ENCODE data around the gene ZNF710.

ZNF710 gene

GRCh38 chr15:90031231-90031791 is 30.2 kb downstream of the ZNF710 start:
- H3K27ac ChIP-seq (ENCODE audit: low read depth, low read length) = peak overlapping the region; percentile 47; the same call in 1 of the 2 replicates
- H3K9me3 ChIP-seq (ENCODE audit: insufficient read depth, low read depth, low read length) = no peaks in the 10 kb centered on the region
- peaks cover 35% of the 10 kb centered on the region for H3K4me1 ChIP-seq (ENCODE audit: insufficient read depth, low read length)
- no peak overlapping the region for H3K4me3 ChIP-seq (ENCODE audit: low read length)
- H3K36me3 ChIP-seq (ENCODE audit: insufficient read depth, low read length) = no peaks in the 10 kb centered on the region
- no peaks in the 10 kb centered on the region for H3K27me3 ChIP-seq (ENCODE audit: insufficient read depth, low read length)
- WGBS = 62% methylated on average over 8 of the region's 8 CpGs
- no peak overlapping the region for H3K9ac ChIP-seq (ENCODE audit: low read depth, low read length)

- Histone ChIP-seq H3K9ac (ENCODE audit: low read depth, low read length) (no peak overlapping the region), H3K27me3 (ENCODE audit: insufficient read depth, low read length) (no peaks in the 10 kb centered on the region), H3K9me3 (ENCODE audit: insufficient read depth, low read depth, low read length) (no peaks in the 10 kb centered on the region), H3K36me3 (ENCODE audit: insufficient read depth, low read length) (no peaks in the 10 kb centered on the region), H3K4me1 (ENCODE audit: insufficient read depth, low read length) (peaks cover 41% of the 10 kb centered on the region), H3K27ac (ENCODE audit: low read depth, low read length) (no peak overlapping the region), H3K4me3 (ENCODE audit: low read length) (no peak overlapping the region)
- 88% methylated on average over 5 of the region's 5 CpGs for WGBS
These were observed 31.9 kb downstream of the ZNF710 start for GRCh38 chr15:90033006-90033405.

- WGBS = 76% methylated on average over 6 of the region's 6 CpGs
- no peak overlapping the region for H3K4me3 ChIP-seq (ENCODE audit: low read length)
- H3K27ac ChIP-seq (ENCODE audit: low read depth, low read length) = no peak overlapping the region
- H3K4me1 ChIP-seq (ENCODE audit: insufficient read depth, low read length) = peaks cover 41% of the 10 kb centered on the region
- no peaks in the 10 kb centered on the region for H3K36me3 ChIP-seq (ENCODE audit: insufficient read depth, low read length)
- H3K9ac ChIP-seq (ENCODE audit: low read depth, low read length) = no peak overlapping the region
- H3K27me3 ChIP-seq (ENCODE audit: insufficient read depth, low read length) = no peaks in the 10 kb centered on the region
- no peaks in the 10 kb centered on the region for H3K9me3 ChIP-seq (ENCODE audit: insufficient read depth, low read depth, low read length)
These were observed 32.3 kb downstream of the ZNF710 start for GRCh38 chr15:90033448-90033847.

- 79% methylated on average over 19 of the region's 19 CpGs for WGBS
- H3K36me3 ChIP-seq (ENCODE audit: insufficient read depth, low read length) = no peaks in the 10 kb centered on the region
- H3K4me1 ChIP-seq (ENCODE audit: insufficient read depth, low read length) = peaks cover 45% of the 10 kb centered on the region
- peak overlapping the region; percentile 58 for H3K27ac ChIP-seq (ENCODE audit: low read depth, low read length)
- no peak overlapping the region for H3K4me3 ChIP-seq (ENCODE audit: low read length)
- H3K9me3 ChIP-seq (ENCODE audit: insufficient read depth, low read depth, low read length) = no peaks in the 10 kb centered on the region
- H3K27me3 ChIP-seq (ENCODE audit: insufficient read depth, low read length) = no peaks in the 10 kb centered on the region
- H3K9ac ChIP-seq (ENCODE audit: low read depth, low read length) = no peak overlapping the region
These were observed 34.1 kb downstream of the ZNF710 start for GRCh38 chr15:90035095-90035839.

- 79% methylated on average over 9 of the region's 10 CpGs for WGBS
- no peaks in the 10 kb centered on the region for H3K9me3 ChIP-seq (ENCODE audit: insufficient read depth, low read depth, low read length)
- H3K9ac ChIP-seq (ENCODE audit: low read depth, low read length) = no peak overlapping the region
- peaks cover 51% of the 10 kb centered on the region for H3K4me1 ChIP-seq (ENCODE audit: insufficient read depth, low read length)
- H3K36me3 ChIP-seq (ENCODE audit: insufficient read depth, low read length) = no peaks in the 10 kb centered on the region
- H3K27ac ChIP-seq (ENCODE audit: low read depth, low read length) = peak overlapping the region; percentile 58
- no peak overlapping the region for H3K4me3 ChIP-seq (ENCODE audit: low read length)
- no peaks in the 10 kb centered on the region for H3K27me3 ChIP-seq (ENCODE audit: insufficient read depth, low read length)
These were observed 34.7 kb downstream of the ZNF710 start for GRCh38 chr15:90035840-90036230.

GRCh38 chr15:90036343-90036742 is 35.2 kb downstream of the ZNF710 start:
- H3K4me3 ChIP-seq (ENCODE audit: low read length) = no peak overlapping the region
- H3K27ac ChIP-seq (ENCODE audit: low read depth, low read length) = no peak overlapping the region
- H3K36me3 ChIP-seq (ENCODE audit: insufficient read depth, low read length) = no peaks in the 10 kb centered on the region
- H3K9me3 ChIP-seq (ENCODE audit: insufficient read depth, low read depth, low read length) = no peaks in the 10 kb centered on the region
- H3K27me3 ChIP-seq (ENCODE audit: insufficient read depth, low read length) = no peaks in the 10 kb centered on the region
- no peak overlapping the region for H3K9ac ChIP-seq (ENCODE audit: low read depth, low read length)
- 76% methylated on average over 9 of the region's 9 CpGs for WGBS
- peaks cover 51% of the 10 kb centered on the region for H3K4me1 ChIP-seq (ENCODE audit: insufficient read depth, low read length)

- Histone ChIP-seq H3K36me3 (ENCODE audit: insufficient read depth, low read length) (no peaks in the 10 kb centered on the region), H3K9ac (ENCODE audit: low read depth, low read length) (no peak overlapping the region), H3K4me3 (ENCODE audit: low read length) (no peak overlapping the region), H3K27ac (ENCODE audit: low read depth, low read length) (peak overlapping the region; percentile 17; the same call in 1 of the 2 replicates), H3K9me3 (ENCODE audit: insufficient read depth, low read depth, low read length) (no peaks in the 10 kb centered on the region), H3K4me1 (ENCODE audit: insufficient read depth, low read length) (peaks cover 51% of the 10 kb centered on the region), H3K27me3 (ENCODE audit: insufficient read depth, low read length) (no peaks in the 10 kb centered on the region)
- 88% methylated on average over 11 of the region's 11 CpGs for WGBS
These were observed 35.8 kb downstream of the ZNF710 start for GRCh38 chr15:90036806-90037510.

- H3K4me3 ChIP-seq (ENCODE audit: low read length) = no peak overlapping the region
- H3K9me3 ChIP-seq (ENCODE audit: insufficient read depth, low read depth, low read length) = no peaks in the 10 kb centered on the region
- no peak overlapping the region for H3K27ac ChIP-seq (ENCODE audit: low read depth, low read length)
- H3K27me3 ChIP-seq (ENCODE audit: insufficient read depth, low read length) = no peaks in the 10 kb centered on the region
- H3K9ac ChIP-seq (ENCODE audit: low read depth, low read length) = no peak overlapping the region
- H3K4me1 ChIP-seq (ENCODE audit: insufficient read depth, low read length) = peaks cover 56% of the 10 kb centered on the region
- 93% methylated on average over 5 of the region's 5 CpGs for WGBS
- H3K36me3 ChIP-seq (ENCODE audit: insufficient read depth, low read length) = no peaks in the 10 kb centered on the region
These were observed 36.4 kb downstream of the ZNF710 start for GRCh38 chr15:90037511-90037860.

GRCh38 chr15:90037961-90038631 is 37.0 kb downstream of the ZNF710 start:
- Histone ChIP-seq H3K9me3 (ENCODE audit: insufficient read depth, low read depth, low read length) (no peaks in the 10 kb centered on the region), H3K27ac (ENCODE audit: low read depth, low read length) (no peak overlapping the region), H3K27me3 (ENCODE audit: insufficient read depth, low read length) (no peaks in the 10 kb centered on the region), H3K9ac (ENCODE audit: low read depth, low read length) (no peak overlapping the region), H3K4me1 (ENCODE audit: insufficient read depth, low read length) (peaks cover 60% of the 10 kb centered on the region), H3K4me3 (ENCODE audit: low read length) (no peak overlapping the region), H3K36me3 (ENCODE audit: insufficient read depth, low read length) (no peaks in the 10 kb centered on the region)
- WGBS = 84% methylated on average over 14 of the region's 14 CpGs

GRCh38 chr15:90038632-90039095 is 37.5 kb downstream of the ZNF710 start:
- no peak overlapping the region for H3K9ac ChIP-seq (ENCODE audit: low read depth, low read length)
- no peaks in the 10 kb centered on the region for H3K9me3 ChIP-seq (ENCODE audit: insufficient read depth, low read depth, low read length)
- H3K36me3 ChIP-seq (ENCODE audit: insufficient read depth, low read length) = no peaks in the 10 kb centered on the region
- no peaks in the 10 kb centered on the region for H3K27me3 ChIP-seq (ENCODE audit: insufficient read depth, low read length)
- H3K27ac ChIP-seq (ENCODE audit: low read depth, low read length) = no peak overlapping the region
- no peak overlapping the region for H3K4me3 ChIP-seq (ENCODE audit: low read length)
- 91% methylated on average over 3 of the region's 3 CpGs for WGBS
- H3K4me1 ChIP-seq (ENCODE audit: insufficient read depth, low read length) = peaks cover 65% of the 10 kb centered on the region

- no peak overlapping the region for H3K9ac ChIP-seq (ENCODE audit: low read depth, low read length)
- WGBS = 93% methylated on average over 5 of the region's 5 CpGs
- H3K27ac ChIP-seq (ENCODE audit: low read depth, low read length) = no peak overlapping the region
- H3K27me3 ChIP-seq (ENCODE audit: insufficient read depth, low read length) = no peaks in the 10 kb centered on the region
- H3K4me3 ChIP-seq (ENCODE audit: low read length) = no peak overlapping the region
- no peaks in the 10 kb centered on the region for H3K36me3 ChIP-seq (ENCODE audit: insufficient read depth, low read length)
- peaks cover 58% of the 10 kb centered on the region for H3K4me1 ChIP-seq (ENCODE audit: insufficient read depth, low read length)
- H3K9me3 ChIP-seq (ENCODE audit: insufficient read depth, low read depth, low read length) = no peaks in the 10 kb centered on the region
These were observed 38.9 kb downstream of the ZNF710 start for GRCh38 chr15:90039996-90040395.
